NCI-H82 treated with DMSO at 0.1 percent for 48 hours (cell line): Measurements from ENCODE around the gene EIF4G1.
"Not testable (repeated sequence)": the region's sequence is repeated elsewhere in the genome, so short reads cannot be mapped to it uniquely, and the experiment has no call there.

Source experiments
- DNase-seq: peaks from one replicate; lab custom pipeline; 2025; ENCODE audit not compliant: unreplicated experiment; lab: John Stamatoyannopoulos, UW

Gene EIF4G1, protein sequence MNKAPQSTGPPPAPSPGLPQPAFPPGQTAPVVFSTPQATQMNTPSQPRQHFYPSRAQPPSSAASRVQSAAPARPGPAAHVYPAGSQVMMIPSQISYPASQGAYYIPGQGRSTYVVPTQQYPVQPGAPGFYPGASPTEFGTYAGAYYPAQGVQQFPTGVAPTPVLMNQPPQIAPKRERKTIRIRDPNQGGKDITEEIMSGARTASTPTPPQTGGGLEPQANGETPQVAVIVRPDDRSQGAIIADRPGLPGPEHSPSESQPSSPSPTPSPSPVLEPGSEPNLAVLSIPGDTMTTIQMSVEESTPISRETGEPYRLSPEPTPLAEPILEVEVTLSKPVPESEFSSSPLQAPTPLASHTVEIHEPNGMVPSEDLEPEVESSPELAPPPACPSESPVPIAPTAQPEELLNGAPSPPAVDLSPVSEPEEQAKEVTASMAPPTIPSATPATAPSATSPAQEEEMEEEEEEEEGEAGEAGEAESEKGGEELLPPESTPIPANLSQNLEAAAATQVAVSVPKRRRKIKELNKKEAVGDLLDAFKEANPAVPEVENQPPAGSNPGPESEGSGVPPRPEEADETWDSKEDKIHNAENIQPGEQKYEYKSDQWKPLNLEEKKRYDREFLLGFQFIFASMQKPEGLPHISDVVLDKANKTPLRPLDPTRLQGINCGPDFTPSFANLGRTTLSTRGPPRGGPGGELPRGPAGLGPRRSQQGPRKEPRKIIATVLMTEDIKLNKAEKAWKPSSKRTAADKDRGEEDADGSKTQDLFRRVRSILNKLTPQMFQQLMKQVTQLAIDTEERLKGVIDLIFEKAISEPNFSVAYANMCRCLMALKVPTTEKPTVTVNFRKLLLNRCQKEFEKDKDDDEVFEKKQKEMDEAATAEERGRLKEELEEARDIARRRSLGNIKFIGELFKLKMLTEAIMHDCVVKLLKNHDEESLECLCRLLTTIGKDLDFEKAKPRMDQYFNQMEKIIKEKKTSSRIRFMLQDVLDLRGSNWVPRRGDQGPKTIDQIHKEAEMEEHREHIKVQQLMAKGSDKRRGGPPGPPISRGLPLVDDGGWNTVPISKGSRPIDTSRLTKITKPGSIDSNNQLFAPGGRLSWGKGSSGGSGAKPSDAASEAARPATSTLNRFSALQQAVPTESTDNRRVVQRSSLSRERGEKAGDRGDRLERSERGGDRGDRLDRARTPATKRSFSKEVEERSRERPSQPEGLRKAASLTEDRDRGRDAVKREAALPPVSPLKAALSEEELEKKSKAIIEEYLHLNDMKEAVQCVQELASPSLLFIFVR (N-terminal part only)

DNA sequence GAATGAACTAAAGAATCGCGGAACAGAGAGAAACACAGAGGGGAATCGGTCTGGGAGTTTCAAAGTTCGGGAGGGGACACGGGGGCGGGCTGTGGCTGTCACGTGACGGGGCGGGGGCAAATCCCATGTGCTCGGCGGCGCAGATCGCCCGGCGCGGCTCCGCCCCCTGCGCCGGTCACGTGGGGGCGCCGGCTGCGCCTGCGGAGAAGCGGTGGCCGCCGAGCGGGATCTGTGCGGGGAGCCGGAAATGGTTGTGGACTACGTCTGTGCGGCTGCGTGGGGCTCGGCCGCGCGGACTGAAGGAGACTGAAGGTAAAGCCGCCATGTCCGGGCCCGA is at the start of gene EIF4G1:
EIF4G1 (plus strand) TSS at position 244 of the 337 bp plus-strand sequence. CDS start 1,191 bp downstream, outside the sequence.
- peak; percentile 92 for DNase-seq

DNA sequence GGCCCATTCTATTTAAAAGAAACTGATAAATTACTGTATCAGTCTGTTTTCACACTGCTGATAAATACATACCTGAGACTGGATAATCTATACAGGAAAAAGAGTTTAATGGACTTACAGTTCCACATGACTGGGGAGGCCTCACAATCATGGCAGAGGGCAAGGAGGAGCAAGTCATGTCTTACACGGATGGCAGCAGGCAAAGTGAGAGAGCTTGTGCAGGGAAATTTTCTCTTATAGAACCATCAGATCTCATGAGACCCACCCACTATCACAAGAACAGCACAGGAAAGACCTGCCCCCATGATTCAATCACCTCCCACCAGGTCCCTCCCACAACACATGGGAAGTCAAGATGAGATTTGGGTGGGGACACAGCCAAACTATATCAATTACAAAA is 47.2 kb upstream of the EIF4G1 start:
- DNase-seq, result not testable (repeated sequence)

DNA sequence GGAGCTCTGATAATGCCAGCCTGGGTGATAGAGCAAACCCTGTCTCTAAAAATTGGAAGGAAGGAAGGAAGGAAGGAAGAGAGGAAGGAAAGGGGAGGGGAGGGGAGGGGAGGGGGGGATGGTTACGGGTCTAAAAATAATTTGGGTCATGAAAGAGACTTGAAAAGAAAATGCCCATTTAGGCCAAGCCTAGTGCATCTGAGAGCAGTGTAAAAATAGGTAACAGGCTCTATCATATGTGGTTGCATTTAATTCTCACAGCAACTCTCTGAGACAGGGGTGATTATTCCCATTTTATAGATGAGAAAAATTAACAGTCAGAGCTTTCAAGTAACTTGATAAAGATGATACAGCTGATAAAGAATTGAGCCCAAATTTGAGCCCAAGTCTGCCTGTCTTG is 42.1 kb upstream of the EIF4G1 start:
- DNase-seq, result no peak

DNA sequence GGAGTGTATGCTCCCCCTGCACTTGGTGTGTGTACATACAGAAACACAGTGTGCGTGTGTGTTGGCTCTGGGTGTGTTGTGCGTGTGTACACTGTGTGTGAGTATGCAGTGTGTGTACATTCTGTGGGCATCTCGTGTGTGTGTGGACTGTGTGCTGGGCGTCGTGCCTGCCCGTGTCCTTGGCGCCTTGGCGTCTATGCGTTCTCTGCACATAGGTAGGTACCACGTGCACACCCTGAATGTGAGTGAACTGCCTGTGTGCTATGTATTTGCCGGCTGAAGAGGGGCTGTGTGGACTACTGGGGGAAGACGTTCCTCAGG is 39.1 kb upstream of the EIF4G1 start:
- DNase-seq, result no peak

DNA sequence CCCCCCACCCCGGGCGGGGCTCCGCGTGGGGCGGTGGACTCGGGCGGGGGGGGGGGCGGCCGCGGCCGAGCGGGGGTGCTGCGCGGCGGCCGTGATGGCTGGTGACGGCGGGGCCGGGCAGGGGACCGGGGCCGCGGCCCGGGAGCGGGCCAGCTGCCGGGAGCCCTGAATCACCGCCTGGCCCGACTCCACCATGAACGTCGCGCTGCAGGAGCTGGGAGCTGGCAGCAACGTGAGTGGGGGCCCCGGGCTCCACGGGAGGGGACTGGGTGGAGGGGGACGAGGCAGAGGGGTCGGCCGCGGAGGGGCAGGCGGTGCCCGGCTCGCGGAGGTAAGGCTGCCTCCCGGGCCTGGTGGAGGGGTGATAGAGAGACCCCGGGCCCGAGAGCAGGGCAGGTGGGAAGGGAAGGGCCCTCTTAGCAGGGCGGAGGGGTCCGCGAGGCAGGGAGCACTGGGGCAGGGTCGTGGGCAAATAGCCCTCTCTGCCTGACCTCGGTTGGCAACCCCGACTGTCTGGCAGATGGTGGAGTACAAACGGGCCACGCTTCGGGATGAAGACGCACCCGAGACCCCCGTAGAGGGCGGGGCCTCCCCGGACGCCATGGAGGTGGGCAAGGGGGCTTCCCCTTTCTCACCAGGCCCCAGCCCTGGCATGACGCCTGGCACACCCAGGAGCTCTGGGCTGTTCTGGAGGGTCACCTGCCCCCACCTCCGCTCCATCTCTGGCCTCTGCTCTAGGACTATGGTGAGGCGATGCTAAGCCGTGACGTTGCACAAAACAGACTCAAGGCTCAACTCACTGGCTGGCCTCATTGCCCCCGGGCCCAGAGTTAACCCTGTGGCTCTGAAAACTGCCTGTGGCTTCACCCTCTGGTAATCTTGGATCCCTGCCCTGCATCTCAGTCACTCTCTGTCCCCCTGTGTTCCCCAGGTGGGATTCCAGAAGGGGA is 38.2 kb upstream of the EIF4G1 start, which contains the start of gene ECE2:
ECE2 (plus strand) TSS at position 62 of the 950 bp plus-strand sequence; CDS start at position 194, 132 bp downstream.
- DNase-seq, result no peak

DNA sequence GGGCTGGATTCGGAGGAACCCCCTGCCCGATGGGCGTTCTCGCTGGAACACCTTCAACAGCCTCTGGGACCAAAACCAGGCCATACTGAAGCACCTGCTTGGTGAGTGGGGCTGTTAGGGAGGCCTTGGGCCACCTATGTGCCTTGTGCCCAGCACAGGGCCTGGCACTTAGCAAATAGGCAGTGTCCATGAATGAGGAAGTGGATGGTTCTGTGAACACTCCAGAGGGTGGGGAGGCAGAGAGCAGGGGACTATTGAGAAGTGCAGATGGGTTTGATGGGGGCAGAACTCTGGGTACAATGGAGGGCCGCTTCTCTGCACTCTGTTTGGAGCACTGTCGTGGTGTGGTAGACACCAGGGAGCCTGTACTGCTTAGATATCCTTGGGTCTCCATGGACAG is 37.0 kb upstream of the EIF4G1 start:
- no peak for DNase-seq

DNA sequence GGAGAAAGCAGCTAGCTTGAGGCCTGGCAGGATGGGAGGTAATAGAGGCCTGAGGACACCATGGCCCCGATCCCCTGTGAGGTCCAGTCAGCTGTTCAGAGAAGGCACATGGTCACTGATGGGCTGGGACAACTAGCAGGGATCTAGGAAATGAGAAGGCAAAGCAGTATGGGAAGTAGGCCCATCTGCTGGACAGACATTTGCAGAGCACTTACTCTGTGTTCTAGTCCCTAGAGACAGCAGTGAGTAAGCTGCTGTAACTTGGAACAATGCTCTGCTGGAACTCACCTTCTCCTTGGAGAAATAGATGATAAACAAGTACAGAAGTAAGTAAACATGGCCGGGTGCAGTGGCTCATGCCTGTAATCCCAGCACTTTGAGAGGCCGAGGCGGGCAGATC is 31.5 kb upstream of the EIF4G1 start:
- no peak for DNase-seq

DNA sequence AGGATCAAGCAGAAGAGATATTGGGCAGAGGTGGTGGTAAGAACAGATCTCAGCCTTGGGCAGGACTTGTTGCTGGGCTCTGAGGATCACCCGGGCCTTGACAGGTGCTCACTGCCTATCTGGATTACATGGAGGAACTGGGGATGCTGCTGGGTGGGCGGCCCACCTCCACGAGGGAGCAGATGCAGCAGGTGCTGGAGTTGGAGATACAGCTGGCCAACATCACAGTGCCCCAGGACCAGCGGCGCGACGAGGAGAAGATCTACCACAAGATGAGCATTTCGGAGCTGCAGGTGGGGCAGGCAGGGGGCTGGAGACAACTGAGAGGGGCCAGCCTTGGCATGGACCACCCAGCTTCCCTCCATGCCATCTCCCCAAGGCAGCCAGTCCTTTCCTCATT is 30.7 kb upstream of the EIF4G1 start:
- no peak for DNase-seq

DNA sequence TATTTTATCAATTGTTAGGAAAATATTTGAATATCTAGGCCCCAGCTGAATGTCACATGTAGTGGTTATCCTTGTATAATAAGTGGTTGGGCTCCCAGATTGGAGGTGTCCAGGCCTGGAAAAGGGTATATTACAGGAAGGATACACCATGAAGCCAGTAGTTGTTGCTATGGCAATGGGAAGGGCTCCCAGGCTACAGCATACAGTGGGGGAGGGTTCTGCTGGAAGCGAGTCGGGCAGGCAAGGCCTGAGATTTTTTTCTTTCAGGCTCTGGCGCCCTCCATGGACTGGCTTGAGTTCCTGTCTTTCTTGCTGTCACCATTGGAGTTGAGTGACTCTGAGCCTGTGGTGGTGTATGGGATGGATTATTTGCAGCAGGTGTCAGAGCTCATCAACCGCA is 29.7 kb upstream of the EIF4G1 start:
- DNase-seq, result peak; percentile 57

DNA sequence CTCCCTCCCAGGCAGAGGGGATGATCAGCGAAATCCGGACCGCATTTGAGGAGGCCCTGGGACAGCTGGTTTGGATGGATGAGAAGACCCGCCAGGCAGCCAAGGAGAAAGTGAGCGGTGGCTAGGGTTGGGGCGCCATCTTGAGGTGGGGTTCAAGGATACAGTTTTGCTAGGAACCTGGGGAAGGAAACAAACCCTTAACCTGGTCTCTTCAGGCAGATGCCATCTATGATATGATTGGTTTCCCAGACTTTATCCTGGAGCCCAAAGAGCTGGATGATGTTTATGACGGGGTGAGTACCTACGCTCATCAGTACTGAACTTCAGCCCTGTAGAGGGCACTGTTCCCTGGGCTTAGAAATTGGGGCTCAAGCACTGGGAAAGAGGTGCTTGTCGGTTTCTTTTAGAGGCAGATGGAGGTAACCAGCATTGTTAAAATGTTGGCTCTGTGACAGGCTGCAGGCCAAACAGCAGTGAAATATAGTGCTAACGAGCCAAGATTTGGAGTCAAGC is 24.9 kb upstream of the EIF4G1 start:
- DNase-seq, result peak; percentile 67

DNA sequence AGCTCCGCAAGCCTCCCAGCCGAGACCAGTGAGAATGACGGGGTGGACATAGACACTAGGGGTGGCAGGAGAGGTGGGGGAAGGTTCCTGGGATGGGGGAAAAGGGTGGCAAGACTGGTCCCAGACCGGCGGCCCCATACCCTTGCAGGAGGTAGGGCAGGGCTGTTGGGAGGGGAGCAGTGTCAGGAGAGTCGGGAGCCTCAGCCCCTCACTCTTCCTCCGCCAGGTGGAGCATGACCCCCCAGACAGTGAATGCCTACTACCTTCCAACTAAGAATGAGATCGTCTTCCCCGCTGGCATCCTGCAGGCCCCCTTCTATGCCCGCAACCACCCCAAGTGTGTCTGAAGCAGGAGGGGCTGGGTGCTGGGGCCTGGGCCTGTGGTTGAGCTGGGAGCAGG is 24.1 kb upstream of the EIF4G1 start:
- DNase-seq, result no peak

DNA sequence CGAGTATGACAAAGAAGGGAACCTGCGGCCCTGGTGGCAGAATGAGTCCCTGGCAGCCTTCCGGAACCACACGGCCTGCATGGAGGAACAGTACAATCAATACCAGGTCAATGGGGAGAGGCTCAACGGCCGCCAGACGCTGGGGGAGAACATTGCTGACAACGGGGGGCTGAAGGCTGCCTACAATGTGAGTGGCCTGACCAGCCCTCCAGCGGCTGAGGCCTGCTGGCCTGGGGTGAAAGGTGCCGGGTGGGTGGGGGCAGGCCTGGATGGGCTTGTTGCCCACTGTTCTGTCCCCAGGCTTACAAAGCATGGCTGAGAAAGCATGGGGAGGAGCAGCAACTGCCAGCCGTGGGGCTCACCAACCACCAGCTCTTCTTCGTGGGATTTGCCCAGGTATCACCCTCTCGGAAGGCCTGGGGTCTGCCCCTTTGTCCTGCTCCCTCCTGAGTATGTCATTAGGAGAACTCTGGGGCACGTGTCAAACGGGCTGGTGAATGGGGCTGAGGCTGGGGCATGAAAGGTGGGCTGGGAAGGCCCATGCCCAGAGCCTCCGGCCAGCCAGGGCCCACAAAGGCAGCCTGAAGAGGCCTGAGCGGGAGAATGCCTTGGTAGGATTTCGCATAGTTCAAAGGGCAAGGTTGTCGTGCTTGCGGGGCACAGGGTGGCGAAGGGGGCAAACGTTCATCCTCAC is 23.2 kb upstream of the EIF4G1 start:
- no peak for DNase-seq

DNA sequence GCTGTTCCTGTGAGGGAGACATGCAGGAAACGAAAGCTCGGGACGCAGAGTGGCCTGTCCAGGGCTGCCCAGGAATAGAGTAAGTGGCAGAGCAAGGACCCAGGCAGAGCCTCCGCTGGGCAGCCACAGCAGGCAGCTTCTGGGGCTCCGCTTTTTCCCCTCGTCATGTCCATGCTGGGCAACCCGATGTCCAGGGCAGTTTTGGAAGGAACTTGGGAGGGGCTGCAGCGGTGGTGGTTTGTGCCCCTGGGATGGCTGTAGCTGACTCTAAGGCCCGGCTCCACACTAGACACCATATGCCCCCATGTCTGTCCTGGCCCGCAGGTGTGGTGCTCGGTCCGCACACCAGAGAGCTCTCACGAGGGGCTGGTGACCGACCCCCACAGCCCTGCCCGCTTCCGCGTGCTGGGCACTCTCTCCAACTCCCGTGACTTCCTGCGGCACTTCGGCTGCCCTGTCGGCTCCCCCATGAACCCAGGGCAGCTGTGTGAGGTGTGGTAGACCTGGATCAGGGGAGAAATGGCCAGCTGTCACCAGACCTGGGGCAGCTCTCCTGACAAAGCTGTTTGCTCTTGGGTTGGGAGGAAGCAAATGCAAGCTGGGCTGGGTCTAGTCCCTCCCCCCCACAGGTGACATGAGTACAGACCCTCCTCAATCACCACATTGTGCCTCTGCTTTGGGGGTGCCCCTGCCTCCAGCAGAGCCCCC is 22.5 kb upstream of the EIF4G1 start:
- no peak for DNase-seq

DNA sequence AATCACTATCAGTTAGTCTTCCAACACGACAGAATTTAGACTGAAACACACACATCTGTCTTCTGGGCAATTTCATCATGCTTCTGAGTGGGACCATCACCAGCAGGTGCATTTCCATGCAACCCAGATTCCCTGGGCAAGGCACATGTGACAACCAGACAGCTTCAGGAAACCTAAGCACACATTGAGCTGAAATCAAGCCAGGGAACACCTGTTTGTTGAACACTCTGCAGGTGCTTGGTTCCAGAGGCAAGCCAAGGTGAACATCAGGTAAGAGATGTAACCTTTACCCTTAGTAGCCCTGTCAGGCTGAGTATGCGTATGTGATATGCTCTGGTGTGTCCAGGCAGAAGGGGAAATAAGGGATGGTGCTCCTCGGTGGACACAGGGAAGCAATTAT is 18.6 kb upstream of the EIF4G1 start:
- DNase-seq, result no peak

DNA sequence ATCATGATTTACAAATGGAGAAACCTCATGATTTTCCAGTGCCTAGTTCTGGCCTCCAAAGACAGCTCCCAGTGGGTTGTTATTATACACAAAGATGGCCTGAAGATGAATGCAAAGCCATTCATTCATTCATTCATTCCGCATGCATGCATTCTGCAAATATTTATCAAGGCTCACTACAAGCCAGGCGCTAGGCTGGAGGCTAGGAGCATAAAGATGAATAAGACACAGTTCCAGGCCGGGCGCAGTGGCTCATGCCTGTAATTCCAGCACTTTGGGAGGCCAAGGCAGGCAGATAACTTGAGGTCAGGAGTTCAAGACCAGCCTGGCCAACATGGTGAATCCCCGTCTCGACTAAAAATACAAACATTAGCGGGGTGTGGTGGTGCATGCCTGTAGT is 17.8 kb upstream of the EIF4G1 start:
- DNase-seq, result no peak

DNA sequence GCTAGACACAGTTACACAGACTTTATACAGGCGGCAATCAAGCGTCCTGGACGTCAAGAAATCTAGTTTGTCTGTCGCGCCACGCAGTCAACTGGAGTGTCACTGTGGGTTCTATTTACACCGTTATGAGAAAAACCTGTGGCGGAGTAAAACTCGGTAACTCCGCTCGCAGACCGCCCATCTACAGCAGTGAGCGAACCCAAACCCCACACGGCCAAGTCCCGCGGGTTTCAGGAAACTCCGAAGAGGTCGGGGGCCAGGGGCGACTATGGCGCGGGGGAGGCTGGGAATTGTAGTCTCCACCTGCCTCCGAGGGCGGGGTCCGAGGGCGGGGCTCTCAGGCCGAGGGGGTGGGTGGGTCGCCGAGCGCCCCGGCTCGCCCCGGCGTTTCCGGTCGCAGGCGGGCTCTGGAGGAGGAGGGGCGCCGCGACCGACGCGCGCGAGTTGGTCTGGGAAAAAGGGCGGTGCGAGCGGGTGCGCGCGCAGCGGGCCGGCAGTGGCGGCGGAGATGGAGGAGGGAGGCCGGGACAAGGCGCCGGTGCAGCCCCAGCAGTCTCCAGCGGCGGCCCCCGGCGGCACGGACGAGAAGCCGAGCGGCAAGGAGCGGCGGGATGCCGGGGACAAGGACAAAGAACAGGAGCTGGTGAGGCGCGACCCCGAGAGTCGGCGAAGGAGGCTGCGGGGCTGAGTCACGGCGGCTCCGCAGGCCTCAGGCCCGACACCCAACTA is 15.5 kb upstream of the EIF4G1 start, which contains the start of gene PSMD2:
PSMD2 (plus strand) TSS at position 483 of the 729 bp plus-strand sequence; CDS start at position 509, 26 bp downstream.
- peak; percentile 90 for DNase-seq

DNA sequence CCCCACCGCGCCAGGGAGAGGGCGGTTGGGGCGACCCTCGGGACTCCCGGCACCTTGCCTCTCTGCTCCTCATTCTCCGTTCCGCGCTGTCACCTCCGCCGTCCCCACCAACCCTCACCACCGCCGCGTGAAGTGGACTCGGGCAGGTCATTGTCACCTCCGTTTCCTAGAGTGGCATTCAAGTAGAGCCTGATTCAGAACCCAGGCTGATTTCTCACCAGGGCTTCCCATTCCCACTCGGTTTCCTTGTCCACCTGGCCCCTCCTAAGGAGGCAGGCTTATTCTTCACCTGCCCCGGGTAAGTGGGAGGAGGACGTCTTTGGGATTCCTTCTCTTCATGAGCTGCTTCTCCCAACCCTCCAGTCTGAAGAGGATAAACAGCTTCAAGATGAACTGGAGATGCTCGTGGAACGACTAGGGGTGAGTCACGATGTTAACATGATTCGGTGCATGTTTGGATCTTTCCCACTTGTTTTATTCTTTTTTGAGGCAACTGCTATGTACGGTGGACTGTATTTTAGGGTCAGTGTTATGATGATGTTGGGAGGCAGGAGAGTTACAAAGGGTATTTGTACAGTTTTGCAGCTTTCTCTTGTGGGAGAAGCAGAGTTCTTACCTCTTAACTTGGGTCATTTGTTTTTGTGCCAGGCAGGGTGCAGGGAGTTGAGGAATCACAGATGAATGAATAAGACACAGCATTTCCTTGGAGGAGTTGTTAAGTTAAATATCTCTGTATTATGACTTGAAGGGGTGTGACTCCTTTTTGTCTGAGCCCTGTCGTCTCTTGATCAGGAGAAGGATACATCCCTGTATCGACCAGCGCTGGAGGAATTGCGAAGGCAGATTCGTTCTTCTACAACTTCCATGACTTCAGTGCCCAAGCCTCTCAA is 14.7 kb upstream of the EIF4G1 start:
- DNase-seq, result no peak
